GM21528 (cell line): ENCODE data around the gene CDNF.

Experiments used
- ATAC-seq: cut with Tn5 transposase; IDR thresholded peaks from one replicate; pipeline ENCODE4 v1.9.1; 2021; ENCODE audit warnings: mild to moderate bottlenecking, moderate library complexity; ENCODE audit not compliant: unreplicated experiment, low FRiP score

Gene CDNF

DNA sequence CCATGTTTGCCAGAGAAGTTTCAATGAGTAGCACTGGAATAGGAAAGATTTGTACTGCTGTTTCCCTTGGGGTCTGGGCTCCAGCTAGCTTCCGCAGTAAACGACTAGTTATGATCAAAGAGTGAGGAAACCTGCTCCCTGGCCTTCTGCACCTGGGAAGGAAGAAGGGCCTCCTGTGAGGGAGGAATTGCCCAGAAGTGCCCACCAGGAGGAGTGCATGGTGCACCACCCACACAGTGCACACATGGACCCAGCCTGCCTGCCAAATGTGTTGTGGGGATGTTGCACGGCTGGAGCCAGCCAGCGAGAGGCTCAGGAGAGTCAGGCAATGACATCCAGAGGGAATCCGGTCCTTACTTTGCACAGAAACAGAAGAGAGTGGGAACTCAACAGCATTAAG is 36.1 kb downstream of the CDNF start:
- no peak for ATAC-seq

DNA sequence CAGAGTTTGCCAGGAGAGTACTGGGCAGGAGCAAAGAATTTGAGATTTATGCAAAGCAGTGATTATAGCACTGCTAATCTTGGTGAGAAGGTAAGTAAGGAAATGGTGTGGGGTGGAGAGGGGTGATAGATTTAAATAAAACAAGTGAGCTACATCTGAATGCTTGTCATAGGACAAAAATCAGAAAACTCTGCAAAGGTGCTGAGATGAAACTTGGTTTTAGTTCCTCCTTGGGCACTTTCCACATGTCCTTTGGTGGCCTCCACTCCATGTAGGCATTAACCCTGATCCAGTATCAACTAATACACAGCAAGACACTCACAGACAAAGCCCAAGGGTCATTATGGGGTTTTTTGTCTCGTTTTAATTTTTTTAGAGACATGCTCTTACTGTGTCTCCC is 37.4 kb downstream of the CDNF start:
- ATAC-seq = no peak

DNA sequence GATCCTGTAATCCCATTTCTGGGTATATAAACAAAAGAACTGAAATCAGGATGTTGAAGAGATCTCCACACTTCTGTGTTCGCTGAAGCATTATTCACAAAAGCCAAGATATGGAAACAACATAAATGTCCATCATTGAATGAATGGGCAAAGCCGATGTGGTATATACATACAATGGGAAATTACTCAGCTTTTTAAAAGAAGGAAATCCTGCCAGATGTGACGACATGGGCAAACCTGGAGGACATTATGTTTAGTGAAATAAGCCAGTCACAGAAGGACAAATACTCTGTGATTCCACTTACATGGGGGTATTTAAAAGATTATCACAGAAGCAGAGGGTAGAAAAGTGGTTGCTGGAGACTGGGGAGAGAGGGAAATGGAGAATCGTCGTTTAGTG is 39.2 kb downstream of the CDNF start:
- no peak for ATAC-seq

DNA sequence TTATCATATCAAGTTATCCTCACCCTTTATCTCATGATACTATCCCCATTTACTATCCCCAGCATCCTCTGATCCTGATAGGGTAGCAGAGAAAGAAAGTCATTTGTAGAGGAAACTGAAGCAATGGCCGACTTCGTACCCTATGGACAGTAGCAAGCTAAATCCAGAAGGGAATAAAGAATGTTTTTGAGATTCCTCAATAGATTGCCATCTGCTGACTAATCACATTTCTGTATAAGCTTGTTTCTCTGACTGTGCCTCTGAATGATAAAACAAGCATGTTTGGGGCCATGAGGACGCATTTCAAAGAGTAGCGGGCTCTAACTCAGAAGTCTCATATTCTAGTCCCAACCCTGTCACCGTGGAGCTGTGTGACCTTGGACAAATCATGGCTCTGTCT is 49.9 kb downstream of the CDNF start:
- no peak for ATAC-seq

DNA sequence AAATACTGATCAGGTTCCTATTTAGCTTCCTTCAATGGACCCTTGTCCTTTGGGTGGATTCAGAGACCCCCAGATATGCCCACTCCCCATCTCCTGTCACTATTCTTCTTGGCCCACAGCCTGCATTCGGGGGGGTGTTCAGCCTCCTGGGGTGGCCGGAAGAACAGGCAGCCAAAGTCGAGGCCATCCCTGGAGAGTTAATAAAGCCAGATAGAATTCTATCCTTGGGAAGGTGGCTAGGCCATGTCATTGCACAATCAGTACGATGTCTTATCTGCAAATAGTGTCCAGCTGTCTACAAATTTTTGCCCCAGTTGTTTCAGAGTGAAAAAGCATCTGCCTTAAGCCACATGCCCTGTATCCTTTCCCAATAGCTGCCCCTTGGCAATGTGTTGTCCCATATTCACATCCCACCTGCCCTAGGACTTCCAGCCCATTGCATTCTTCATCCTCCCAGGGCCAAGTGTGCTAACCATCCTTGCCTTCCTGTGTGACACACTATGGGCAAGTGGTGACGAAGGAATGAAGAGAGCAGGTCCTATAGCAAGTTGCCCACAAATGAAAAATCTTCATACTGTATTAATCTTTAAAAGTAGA is 53.3 kb downstream of the CDNF start:
- no peak for ATAC-seq

DNA sequence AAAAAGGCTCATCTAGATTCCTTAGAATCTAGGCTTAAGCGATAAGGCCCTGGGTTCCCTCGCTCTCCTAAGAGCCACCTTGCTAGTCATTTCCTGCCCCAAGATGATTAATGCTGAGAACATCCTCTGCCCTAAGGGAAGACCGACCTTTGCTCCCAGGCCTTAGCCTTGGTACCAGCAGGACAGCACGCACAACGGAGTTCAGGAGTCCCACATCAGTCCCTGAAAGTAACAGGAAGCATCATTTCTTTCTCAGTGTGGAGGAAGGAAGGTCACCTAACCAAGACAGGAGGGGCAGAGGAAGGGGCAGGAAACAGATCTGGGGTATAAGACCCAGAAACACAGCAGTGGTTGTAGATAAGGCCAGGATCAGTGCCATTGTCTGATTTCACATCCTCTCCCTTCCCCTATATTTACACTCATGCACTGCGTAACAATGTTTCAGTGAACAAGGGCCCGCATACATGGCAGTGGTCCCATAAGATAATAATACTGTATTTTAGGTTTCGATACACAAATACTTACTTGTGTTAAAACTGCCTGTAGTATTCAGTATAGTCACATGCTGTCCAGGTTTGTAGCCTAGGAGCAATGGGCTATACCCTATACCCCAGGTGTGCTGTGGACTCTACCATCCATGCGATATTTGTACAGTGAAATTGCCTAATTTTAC is 55.0 kb downstream of the CDNF start:
- ATAC-seq = no peak

DNA sequence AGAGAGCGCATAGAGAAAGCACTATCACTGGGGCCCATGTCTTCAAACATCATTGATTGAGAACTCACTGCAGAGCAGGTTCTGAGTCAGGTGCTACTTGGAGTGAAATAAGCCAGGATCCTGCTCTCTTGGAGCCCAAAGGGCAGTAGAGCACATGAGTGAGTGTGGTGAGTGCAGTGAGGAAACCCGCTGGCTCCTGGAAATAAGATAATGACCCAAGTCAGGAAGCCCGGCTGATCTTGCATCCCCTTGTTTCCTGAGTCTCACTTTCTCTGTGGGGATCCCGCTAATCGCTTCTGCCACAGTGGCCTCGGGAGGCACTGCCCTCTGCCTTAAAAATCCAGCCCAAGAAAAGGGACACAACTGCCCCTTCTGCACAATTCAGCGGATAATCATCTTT is 56.1 kb downstream of the CDNF start:
- no peak for ATAC-seq

DNA sequence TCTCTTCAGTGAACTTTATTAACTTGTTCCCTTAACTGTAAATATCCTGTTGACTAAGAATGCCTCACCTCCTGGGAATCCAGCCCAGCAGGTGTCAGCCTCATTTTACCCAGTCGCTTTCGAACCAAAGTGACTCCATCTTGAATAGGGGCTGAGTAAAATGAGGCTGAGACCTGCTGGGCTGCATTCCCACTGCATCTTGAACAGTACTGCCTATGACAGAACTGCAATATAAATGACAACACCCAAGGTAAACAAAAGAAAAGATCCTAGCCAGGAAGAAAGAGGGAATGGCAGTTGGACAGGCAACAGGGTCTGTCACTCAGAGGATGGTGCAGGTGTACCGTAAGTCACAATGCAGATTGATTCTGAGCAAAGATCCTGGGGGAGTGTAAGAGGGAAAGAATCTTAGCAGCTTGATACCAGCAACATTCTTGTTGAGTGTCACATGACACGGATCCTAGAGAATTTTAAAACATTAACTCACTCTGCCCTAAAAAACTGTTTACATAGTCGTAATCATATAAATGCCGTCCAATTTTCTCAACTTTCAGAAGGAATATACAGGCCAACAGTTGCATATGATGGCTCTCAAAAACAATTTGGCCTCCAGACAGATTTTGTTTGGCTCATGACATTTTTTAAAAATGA is 58.7 kb downstream of the CDNF start:
- ATAC-seq = no peak

DNA sequence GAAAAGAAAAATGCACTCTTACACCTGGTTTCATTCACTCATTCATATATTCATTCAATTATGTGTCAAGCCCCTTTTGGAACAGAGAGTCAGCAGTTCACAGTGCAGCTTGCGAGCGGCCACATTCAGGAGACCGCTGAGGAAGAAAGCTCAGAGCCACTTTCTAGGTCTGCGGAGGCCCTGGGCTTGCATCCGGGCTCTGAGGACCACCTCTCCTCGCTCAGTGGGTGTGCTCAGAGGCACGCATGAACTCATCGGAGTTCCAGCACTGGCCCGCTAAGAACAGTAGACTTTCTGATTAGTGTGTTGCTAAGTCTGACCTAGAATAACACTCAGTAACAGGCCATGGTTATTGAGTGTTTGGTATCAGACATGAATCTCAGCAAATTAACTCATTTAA is 61.3 kb downstream of the CDNF start:
- no peak for ATAC-seq

DNA sequence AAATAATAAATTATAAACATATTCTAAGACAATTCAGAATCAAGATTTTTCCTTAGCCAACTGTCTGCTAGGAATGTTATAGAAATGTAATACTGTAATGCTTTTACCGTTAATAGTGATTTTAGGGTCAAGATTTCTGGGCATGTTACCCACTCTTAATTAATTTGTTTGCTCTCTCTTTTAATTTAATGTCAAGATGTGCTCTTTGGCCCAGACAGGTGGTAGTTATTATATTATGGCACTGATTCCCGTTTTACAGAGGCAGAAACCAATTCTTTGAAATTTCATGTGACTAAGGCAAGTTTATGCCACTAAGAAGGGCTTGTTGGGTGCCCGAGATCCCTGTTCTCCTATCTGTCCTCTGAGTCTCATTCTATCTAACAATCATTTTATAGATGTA is 62.2 kb downstream of the CDNF start:
- ATAC-seq = no peak

DNA sequence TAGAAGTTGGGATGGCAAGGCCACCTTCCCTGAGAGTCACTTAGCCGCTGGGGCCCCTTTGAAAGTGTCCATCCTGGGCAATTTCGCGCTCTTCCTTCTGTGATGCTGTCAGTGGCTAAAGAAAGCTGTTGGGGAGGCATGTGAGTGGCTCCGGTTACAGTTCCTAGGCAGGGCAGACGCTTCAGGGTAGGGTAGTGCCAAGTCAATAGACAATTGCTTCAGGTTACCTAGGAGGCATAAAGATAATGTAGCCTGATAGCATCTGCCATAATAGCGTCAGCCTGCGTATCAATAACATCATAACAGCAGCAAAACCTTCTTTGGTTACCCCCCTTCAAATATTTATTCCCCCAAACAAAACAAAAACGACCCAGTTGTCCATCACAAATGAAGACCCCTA is 63.0 kb downstream of the CDNF start, which contains the start of gene FAM107B:
Gene FAM107B, minus strand, starts transcription at position 101 of the 400 bp plus-strand sequence. CDS start 234 bp downstream, outside the sequence.
- ATAC-seq = no peak

DNA sequence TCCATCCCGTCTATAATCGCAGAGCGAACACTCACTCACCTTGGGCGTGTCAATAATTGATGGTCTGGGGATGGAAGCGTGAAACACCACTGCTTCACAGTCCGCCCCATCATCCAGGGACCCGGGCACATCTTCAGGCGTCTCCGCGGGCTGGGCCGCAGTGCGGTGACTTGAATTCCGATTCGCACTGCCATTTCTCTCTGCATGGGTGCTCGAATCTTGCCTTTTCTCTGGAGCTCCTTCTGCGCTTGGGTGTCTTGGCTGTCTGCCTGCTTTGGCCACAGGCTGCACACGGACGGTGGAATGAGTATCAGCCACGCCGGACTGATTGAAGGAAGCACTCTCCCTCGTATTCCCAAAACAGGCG is 63.6 kb downstream of the CDNF start:
- ATAC-seq = no peak

DNA sequence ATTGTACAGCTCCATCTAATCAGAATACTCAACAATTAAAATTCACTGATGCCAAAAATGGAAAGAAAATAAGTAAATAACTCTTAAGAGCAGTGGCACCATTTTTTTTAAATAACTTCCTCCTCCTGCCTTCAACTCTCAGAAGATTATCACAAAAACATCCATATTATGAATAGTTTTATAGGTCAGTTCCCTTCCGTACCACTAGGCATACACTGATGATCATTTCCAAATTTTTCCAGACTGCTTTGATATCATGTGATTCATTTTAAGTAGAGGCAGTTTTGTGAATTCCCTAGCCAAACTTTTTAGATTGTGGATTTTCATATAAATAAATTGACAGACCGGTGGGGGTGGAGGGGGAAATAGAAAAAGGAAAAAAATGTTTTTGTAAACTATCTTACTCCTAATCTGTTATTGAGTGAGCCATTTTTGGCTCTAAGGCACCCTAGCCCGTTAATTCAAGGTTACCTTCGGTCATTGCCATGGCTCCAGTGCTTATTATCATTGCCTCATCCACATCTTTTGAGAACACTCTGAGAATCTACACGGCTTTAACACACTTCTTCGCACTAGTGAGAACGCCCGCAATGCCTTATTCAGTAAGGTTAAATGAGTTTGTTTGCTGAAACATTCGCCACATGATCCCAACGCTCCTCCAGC is 64.2 kb downstream of the CDNF start:
- ATAC-seq = no peak

DNA sequence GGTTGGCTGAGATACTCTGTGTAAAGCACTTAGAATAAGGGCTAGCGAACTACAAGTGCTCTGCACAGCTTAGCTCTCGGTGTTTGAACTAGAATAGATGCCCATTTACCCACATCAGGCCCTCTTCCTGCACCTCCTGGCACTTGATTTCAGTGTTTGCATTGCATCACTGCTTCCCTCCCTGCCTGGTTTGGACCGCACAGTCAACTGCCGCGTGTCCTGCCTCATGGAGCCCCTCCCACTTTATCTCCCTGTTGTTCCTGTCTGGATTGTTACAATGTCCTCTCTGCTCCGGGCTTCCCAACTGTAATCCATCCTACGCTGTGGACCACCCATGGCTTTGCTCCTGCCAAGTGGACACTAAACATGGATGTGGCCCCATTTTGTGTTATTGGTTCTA is 65.4 kb downstream of the CDNF start:
- ATAC-seq = no peak

DNA sequence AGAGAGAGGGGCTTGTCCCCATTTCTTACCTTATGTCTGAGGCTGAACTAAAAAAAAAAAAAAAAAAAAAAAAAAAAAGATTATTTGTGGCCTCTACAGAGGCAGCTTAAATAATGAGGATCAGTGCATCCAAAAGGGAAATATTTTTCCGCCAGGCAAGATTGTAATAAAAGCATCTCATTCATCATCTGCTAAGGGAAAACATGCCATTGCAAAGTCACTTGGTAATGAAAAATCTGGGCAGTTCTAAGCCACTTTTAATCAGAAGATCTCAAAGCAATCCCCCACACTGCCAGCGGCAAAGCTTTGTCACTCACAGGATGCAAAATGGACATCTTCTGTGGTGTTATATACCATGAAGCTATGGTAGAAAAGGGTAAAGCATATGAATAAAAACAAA is 66.9 kb downstream of the CDNF start:
- ATAC-seq = no peak
